HG03108 (cell line): ENCODE data around the gene ANP32E.
"Not testable (repeated sequence)": the region's sequence is repeated elsewhere in the genome, so short reads cannot be mapped to it uniquely, and the experiment has no call there.

Experiments used
- ATAC-seq: cut with Tn5 transposase; IDR thresholded peaks from one replicate; pipeline ENCODE4 v1.9.1; 2021; ENCODE audit warnings: moderate library complexity; ENCODE audit not compliant: unreplicated experiment

ANP32E gene

GRCh38 chr1:150257624-150258585 is 22.0 kb upstream of the ANP32E start, which contains the start of gene CA14:
Gene CA14, plus strand, starts transcription at chr1:150257774. Its CDS starts 355 bp downstream, at chr1:150258129.
- no peak for ATAC-seq

GRCh38 chr1:150256554-150257341 is 20.8 kb upstream of the ANP32E start:
- ATAC-seq = no peak

- ATAC-seq = peak; percentile 10
Measured at GRCh38 chr1:150256198-150256553, 20.3 kb upstream of the ANP32E start.

- no peak for ATAC-seq
Measured at GRCh38 chr1:150249936-150250335, 14.0 kb upstream of the ANP32E start.

GRCh38 chr1:150243003-150243402 is 7.1 kb upstream of the ANP32E start:
- ATAC-seq = no peak

- no peak for ATAC-seq
Measured at GRCh38 chr1:150237746-150238145, 1.8 kb upstream of the ANP32E start.

- not testable (repeated sequence) for ATAC-seq
Measured at GRCh38 chr1:150237176-150237575, 1.3 kb upstream of the ANP32E start.

GRCh38 chr1:150236614-150237100 is 745 bp upstream of the ANP32E start:
- ATAC-seq = no peak

- no peak for ATAC-seq
Measured at GRCh38 chr1:150235294-150235851, 539 bp downstream of the ANP32E start.

- peak; percentile 42 for ATAC-seq
Measured at GRCh38 chr1:150234566-150235293, 1.2 kb downstream of the ANP32E start.

- no peak for ATAC-seq
Measured at GRCh38 chr1:150234309-150234565, 1.7 kb downstream of the ANP32E start.

- ATAC-seq = no peak
Measured at GRCh38 chr1:150233359-150234308, 2.3 kb downstream of the ANP32E start.

GRCh38 chr1:150232921-150233320 is 3.0 kb downstream of the ANP32E start:
- not testable (repeated sequence) for ATAC-seq

- ATAC-seq = not testable (repeated sequence)
Measured at GRCh38 chr1:150228246-150228645, 7.7 kb downstream of the ANP32E start.

GRCh38 chr1:150227228-150227627 is 8.7 kb downstream of the ANP32E start:
- no peak for ATAC-seq

- no peak for ATAC-seq
Measured at GRCh38 chr1:150226486-150226885, 9.4 kb downstream of the ANP32E start.

GRCh38 chr1:150225546-150225945 is 10.4 kb downstream of the ANP32E start:
- no peak for ATAC-seq

GRCh38 chr1:150224983-150225382 is 10.9 kb downstream of the ANP32E start:
- ATAC-seq = no peak

- ATAC-seq = no peak
Measured at GRCh38 chr1:150221552-150221951, 14.4 kb downstream of the ANP32E start.

- ATAC-seq = not testable (repeated sequence)
Measured at GRCh38 chr1:150215855-150216254, 20.1 kb downstream of the ANP32E start.
